Spleen (tissue), 7 donors: ENCODE data around the gene SOSTDC1.

ENCODE experiments used
- CTCF ChIP-seq, 11 experiments: fragments of 200-600 bp in 7 of 11; fragments of 450-650 bp in 4 of 11; sonication (generic) in 4 of 11; IDR thresholded peaks in 8 of 11; conservative IDR thresholded peaks in 3 of 11; 1 replicate in 7 of 11; 2 replicates in 4 of 11; pipeline versions ENCODE4 v1.4.0 to v1.8.0; 2016 to 2021; ENCODE audit warnings: antibody characterized with exemption in 11 of 11, inconsistent platforms in 4 of 11, mild to moderate bottlenecking in 1 of 11
- POLR2A ChIP-seq, 3 donors: fragments of 450-650 bp; IDR thresholded peaks; one replicate each; pipeline ENCODE4 v1.5.1; 2017; ENCODE audit warnings: antibody characterized with exemption in 3 of 3, mild to moderate bottlenecking in 1 of 3
- POLR2AphosphoS5 ChIP-seq, 3 donors: sonication (generic); formaldehyde crosslinking; IDR thresholded peaks; one replicate each; pipeline ENCODE4 v1.5.1; 2017; ENCODE audit warnings: antibody characterized with exemption in 3 of 3
- donor health status: DM: no; HTN: no; CAD: no; lungs with moderate emphysema.
- donor health status: DM: no; HTN: no; CAD: no.
- donor health status: DM: no; HTN: no; CAD: no.

GRCh38 chr7:16504019-16504418 lies 38.5 kb upstream of the SOSTDC1 start:
- TF ChIP-seq POLR2A (IDR thresholded peaks at IDR 0.05): no peak
- TF ChIP-seq CTCF (IDR thresholded peaks at IDR 0.05 in 8 of 11, conservative IDR thresholded peaks at IDR 0.05 in 3 of 11): no peak
- TF ChIP-seq POLR2AphosphoS5 (IDR thresholded peaks at IDR 0.05): no peak
